GM13977 (cell line): ENCODE data around the gene PPM1H.

Experiments
- DNase-seq: peaks from one replicate; pipeline ENCODE4 v3.0.0; 2012; ENCODE audit warnings: low spot score
- in situ Hi-C: fragments of 300-500 bp; cut with MboI; formaldehyde crosslinking; loops from one replicate; pipeline ENCODE4 v1.12.0; 2022; ENCODE audit warnings: low sequenced_read_pairs, low pct_unique_long_range_greater_than_20kb, mixed read lengths, inconsistent platforms; ENCODE audit not compliant: unreplicated experiment
- TF ChIP-seq, protein P1 (sequence below): IDR thresholded peaks from 2 replicates; pipeline ENCODE4 v1.5.1; 2012; ENCODE audit warnings: mild to moderate bottlenecking, control low read depth; ENCODE audit not compliant: insufficient read depth; ENCODE audit errors: extremely low read depth, missing control alignments

PPM1H gene

DNA sequence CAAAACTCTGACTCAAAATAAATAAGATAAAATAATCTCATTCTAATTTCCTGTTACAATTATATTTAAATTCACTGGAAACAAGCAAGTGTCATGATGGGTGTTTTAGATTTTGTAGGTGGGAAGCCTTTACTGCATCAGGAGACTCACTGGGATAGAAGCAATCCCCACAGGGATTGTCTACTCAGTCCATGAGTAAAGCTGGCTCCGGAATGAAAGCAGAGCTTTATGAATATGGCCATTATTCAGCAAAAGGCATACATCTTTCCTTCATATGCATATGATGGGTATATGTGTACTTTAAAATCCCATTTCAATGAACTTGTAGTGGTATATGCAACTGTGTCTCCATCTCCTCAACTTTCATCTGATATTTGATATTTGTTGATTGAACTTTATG, 25.4 kb upstream of the PPM1H start:
- in situ Hi-C loops: no loop called here
- TF ChIP-seq, protein P1, sequence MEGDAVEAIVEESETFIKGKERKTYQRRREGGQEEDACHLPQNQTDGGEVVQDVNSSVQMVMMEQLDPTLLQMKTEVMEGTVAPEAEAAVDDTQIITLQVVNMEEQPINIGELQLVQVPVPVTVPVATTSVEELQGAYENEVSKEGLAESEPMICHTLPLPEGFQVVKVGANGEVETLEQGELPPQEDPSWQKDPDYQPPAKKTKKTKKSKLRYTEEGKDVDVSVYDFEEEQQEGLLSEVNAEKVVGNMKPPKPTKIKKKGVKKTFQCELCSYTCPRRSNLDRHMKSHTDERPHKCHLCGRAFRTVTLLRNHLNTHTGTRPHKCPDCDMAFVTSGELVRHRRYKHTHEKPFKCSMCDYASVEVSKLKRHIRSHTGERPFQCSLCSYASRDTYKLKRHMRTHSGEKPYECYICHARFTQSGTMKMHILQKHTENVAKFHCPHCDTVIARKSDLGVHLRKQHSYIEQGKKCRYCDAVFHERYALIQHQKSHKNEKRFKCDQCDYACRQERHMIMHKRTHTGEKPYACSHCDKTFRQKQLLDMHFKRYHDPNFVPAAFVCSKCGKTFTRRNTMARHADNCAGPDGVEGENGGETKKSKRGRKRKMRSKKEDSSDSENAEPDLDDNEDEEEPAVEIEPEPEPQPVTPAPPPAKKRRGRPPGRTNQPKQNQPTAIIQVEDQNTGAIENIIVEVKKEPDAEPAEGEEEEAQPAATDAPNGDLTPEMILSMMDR: no peak
- DNase-seq: no peak

- TF ChIP-seq, protein P1: no peak
- DNase-seq: no peak
- in situ Hi-C loops: no loop called here
Observed at GRCh38 chr12:62959745-62960144, 24.8 kb upstream of the PPM1H start.

DNA sequence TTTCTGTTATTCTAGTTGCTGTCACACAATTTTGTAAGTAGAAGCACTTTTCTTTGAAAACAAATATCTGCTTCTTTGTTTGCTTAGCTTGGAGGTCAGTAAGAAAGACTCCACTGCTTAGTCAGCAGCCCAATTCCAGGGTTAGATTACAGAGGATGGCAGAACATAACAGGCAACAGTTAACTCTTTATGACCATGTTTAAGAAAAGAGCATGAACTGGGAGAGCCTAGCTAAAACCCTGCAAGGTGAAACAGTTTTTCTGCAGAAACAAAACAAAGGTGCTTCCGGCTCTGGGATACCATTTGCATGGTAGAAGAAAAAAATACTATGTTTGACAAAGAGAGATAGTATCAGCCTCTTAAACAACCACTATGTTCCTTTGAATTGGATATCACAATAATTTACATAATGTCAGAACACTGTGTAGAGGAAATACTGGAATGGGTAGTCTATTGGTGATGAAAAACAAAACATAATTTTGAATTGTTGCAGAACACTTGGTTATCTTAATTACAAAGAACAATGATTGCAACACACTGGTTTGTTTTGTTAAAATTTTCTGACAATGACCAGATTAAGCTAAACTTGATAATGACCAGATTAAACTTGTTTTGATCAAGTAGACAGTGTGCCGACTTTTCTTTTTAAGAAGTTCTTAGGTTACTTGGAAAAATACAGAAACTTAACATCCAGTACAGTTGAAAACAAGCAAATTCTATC, 22.4 kb upstream of the PPM1H start:
- in situ Hi-C loops: no loop called here
- DNase-seq: no peak
- TF ChIP-seq, protein P1: no peak

DNA sequence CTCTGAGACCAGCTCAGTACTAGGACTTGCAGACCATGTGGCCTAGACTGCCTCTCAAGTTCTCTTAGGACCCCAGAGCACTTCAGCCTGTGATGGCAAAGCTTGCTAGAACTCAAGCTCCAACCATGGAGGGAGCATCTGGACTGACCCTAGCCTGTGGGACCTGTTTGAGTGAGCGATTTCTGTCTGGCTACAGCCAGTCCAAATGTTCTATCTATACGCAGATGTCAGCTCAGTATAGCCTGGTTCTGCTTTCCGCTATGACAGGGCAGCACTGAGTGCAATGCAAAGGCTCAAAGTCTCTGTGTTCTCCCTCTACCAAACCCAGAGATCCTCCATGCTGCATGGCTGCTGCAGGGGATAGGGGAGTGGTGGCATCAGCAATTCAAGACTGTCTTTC, 20.7 kb upstream of the PPM1H start:
- TF ChIP-seq, protein P1: no peak
- DNase-seq: no peak
- in situ Hi-C loops: no loop called here

- TF ChIP-seq, protein P1: no peak
- DNase-seq: no peak
- in situ Hi-C loops: no loop called here
Observed at GRCh38 chr12:62950317-62950716, 15.4 kb upstream of the PPM1H start.

DNA sequence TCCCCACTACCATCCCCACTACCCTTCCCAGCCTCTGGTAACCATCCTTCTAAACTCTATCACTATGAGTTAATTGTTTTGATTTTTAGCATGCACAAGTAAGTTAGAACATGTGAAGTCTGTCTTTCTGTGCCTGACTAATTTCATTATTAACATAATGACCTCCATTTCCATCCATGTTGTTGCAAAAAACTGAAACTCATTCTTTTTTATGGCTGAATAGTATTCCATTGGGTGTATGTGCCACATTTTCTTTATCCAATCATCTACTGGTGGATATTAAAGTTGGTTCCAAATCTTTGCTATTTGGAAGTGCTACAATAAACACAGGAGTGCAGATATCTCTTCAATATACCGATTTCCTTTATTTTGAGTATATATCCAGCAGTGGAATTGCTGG, 13.2 kb upstream of the PPM1H start:
- in situ Hi-C loops: no loop called here
- DNase-seq: no peak
- TF ChIP-seq, protein P1: no peak

DNA sequence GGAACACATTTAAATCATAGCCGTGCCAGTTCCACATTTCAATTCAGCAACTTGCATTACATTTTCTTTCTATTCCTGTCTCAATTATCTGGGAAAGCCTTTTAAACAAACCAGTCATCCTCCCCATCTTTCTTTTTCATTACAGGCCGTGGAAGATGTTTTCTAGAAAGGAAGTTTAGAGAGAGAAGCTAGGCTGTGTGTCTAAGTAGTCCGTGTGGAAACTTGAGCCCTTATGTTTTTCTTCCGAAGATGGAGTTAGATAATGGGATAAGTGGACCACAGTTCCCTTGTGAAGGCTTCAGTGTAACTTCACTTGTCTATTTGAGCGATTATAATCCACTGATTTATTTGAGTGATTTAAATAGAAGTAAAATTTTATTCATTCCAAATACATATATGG, 12.4 kb upstream of the PPM1H start:
- TF ChIP-seq, protein P1: no peak
- in situ Hi-C loops: no loop called here
- no peak for DNase-seq
